OCI-LY3 (cell line): ENCODE measurements around the gene GUK1.
A peak's percentile ranks its signal among the peaks of the same experiment; 100 is the strongest.
"Not testable (repeated sequence)": the region's sequence is repeated elsewhere in the genome, so short reads cannot be mapped to it uniquely, and the experiment has no call there.

Experiments
- H2AFZ ChIP-seq: fragments of 200-600, 300-600 bp; shearing (Covaris generic); 2 replicates; pipeline ENCODE4 v1.6.0; 2014; ENCODE audit warnings: antibody characterized with exemption, low read depth, low read length
- H3K27ac ChIP-seq: fragments of 200-600, 300-600 bp; sonication (generic); 2 replicates; pipeline ENCODE4 v1.5.1; 2014; ENCODE audit warnings: mild to moderate bottlenecking, low read length, moderate library complexity, mixed read lengths
- H3K27me3 ChIP-seq: fragments of 200-600, 300-600 bp; sonication (generic); 2 replicates; pipeline ENCODE4 v1.6.1; 2014; ENCODE audit warnings: low read depth, low read length, mixed read lengths
- H3K36me3 ChIP-seq: fragments of 200-600, 300-600 bp; sonication (generic); replicated peaks from 2 replicates; pipeline ENCODE3; 2014; ENCODE audit warnings: low read depth, low read length, mixed read lengths
- H3K4me1 ChIP-seq: fragments of 300-600, 200-600 bp; sonication (generic); 2 replicates; pipeline ENCODE4 v1.6.1; 2014; ENCODE audit warnings: low read length, mixed read lengths
- H3K4me2 ChIP-seq: fragments of 200-600, 300-600 bp; sonication (generic); 2 replicates; pipeline ENCODE4 v1.6.1; 2014; ENCODE audit warnings: low read length, mixed read lengths
- H3K4me3 ChIP-seq: fragments of 300-600, 200-600 bp; sonication (generic); 2 replicates; pipeline ENCODE4 v1.5.1; 2014; ENCODE audit warnings: antibody characterized with exemption, mild to moderate bottlenecking, low read length, moderate library complexity
- H3K79me2 ChIP-seq: fragments of 300-600, 200-600 bp; shearing (Covaris generic); 2 replicates; pipeline ENCODE4 v1.6.1; 2014; ENCODE audit warnings: mild to moderate bottlenecking, low read length, mixed read lengths
- H3K9ac ChIP-seq: fragments of 300-600, 200-600 bp; shearing (Covaris generic); 2 replicates; pipeline ENCODE4 v1.6.0; 2014; ENCODE audit warnings: mild to moderate bottlenecking, low read length, moderate library complexity
- H3K9me3 ChIP-seq: fragments of 200-600, 300-600 bp; shearing (Covaris generic); 2 replicates; pipeline ENCODE4 v1.6.1; 2014; ENCODE audit warnings: low read length, mixed read lengths; ENCODE audit not compliant: insufficient read depth
- H4K20me1 ChIP-seq: fragments of 200-600, 300-600 bp; sonication (generic); 2 replicates; pipeline ENCODE4 v1.6.1; 2016; ENCODE audit warnings: low read length, mixed read lengths; ENCODE audit not compliant: insufficient read depth
- EZH2phosphoT487 ChIP-seq: fragments of 200-600 bp; shearing (Covaris generic); IDR thresholded peaks from 2 replicates; pipeline ENCODE4 v1.6.1; 2018; ENCODE audit warnings: antibody characterized with exemption, mixed run types, low read depth
- TF ChIP-seq, protein P1 (sequence below): fragments of 200-600, 300-600 bp; sonication (generic); IDR thresholded peaks from 2 replicates; pipeline ENCODE4 v1.5.1; 2014; ENCODE audit warnings: antibody characterized with exemption, low read length, low read depth

Gene GUK1

DNA sequence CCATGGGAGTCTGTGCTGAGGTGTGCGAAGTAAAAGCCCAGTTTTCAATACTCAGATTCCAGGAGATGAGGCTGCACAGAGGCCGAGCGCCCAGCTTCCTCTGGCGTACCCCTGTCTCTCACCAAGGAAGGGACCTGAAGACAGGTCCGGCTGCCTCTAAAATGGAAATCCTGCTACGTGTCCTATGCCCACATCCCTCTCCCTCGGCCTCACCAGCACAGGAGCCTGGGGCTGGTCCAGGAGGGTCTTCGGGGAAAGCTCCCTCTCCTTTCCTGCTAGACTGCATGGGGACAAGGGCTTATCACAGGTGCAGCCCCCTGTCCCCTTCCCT lies 31.4 kb upstream of the GUK1 start:
- Histone ChIP-seq H3K4me2 (peak overlapping the region; percentile 97), H3K36me3 (peaks cover 23% of the 10 kb centered on the region), H3K9ac (peak overlapping the region; percentile 94), H3K27ac (peak overlapping the region; percentile 37; the same call in 1 of the 2 replicates), H2AFZ (peak overlapping the region; percentile 62; the same call in 1 of the 2 replicates), H3K4me3 (peak overlapping the region; percentile 96), H3K27me3 (no peaks in the 10 kb centered on the region), H3K79me2 (peaks cover 31% of the 10 kb centered on the region), H4K20me1 (no peaks in the 10 kb centered on the region), H3K4me1 (peaks cover 23% of the 10 kb centered on the region), H3K9me3 (no peaks in the 10 kb centered on the region)
- TF ChIP-seq EZH2phosphoT487, result no peak
- TF ChIP-seq, protein P1, sequence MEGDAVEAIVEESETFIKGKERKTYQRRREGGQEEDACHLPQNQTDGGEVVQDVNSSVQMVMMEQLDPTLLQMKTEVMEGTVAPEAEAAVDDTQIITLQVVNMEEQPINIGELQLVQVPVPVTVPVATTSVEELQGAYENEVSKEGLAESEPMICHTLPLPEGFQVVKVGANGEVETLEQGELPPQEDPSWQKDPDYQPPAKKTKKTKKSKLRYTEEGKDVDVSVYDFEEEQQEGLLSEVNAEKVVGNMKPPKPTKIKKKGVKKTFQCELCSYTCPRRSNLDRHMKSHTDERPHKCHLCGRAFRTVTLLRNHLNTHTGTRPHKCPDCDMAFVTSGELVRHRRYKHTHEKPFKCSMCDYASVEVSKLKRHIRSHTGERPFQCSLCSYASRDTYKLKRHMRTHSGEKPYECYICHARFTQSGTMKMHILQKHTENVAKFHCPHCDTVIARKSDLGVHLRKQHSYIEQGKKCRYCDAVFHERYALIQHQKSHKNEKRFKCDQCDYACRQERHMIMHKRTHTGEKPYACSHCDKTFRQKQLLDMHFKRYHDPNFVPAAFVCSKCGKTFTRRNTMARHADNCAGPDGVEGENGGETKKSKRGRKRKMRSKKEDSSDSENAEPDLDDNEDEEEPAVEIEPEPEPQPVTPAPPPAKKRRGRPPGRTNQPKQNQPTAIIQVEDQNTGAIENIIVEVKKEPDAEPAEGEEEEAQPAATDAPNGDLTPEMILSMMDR, result no peak

DNA sequence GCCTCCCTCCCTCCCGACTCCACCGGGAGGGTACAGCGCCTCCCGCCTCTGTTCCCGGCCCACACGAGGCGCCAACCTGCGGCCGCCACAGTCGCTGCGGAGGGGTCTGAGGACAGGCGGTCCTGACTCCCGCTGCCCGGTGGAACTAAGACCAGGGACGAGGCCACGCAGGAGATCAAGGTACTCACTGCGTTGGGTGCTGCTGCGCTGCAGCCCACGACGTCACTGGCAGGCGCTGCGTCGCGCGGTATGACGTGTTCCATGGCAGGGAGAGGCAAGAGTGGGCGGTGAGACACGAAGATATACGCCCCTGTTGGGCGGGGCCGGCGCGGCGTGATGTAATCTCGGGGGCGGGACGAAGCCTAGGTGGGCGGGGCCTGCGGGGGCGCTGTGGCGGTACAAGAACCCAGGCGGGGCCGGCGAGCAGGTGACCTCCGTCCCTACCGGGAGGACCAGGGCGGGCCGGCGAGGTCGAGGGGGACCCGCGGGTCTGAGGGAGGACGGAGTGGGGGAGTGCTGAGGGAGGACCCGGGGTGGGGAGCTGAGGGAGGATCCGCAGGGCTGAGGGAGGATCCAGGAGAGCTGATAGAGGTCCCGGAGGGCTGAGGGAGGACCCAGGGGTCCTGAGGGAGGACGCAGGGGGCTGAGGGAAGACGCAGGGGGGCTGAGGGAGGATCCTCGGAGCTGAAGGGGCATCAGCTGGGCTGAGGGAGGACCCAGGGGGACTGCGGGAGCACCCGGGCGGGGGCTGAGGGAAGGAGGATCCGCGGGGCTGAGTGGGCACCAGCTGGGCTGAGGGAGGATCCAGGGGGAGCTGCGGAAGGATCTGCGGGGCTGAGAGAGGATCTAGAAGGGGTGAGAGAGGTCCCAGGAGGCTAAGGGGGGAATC lies 30.8 kb upstream of the GUK1 start, which contains the start of gene MRPL55:
TSS of gene MRPL55 (minus strand) at position 227 of the 889 bp plus-strand sequence. CDS start 1,039 bp downstream, outside the sequence.
- peak within 1 kb of the TSS; percentile 82 for H2AFZ ChIP-seq
- H3K36me3 ChIP-seq, result peaks cover 18% of the 10 kb centered on the region
- H3K27ac ChIP-seq, result peak within 1 kb of the TSS; percentile 37
- peak within 1 kb of the TSS; percentile 97 for H3K4me2 ChIP-seq
- TF ChIP-seq EZH2phosphoT487, result no peak
- TF ChIP-seq, protein P1, result no peak
- peak within 1 kb of the TSS; percentile 96 for H3K4me3 ChIP-seq
- no peaks in the 10 kb centered on the region for H3K9me3 ChIP-seq
- H3K4me1 ChIP-seq, result peaks cover 17% of the 10 kb centered on the region
- H3K79me2 ChIP-seq, result peaks cover 27% of the 10 kb centered on the region
- peak within 1 kb of the TSS; percentile 94 for H3K9ac ChIP-seq
- no peaks in the 10 kb centered on the region for H3K27me3 ChIP-seq
- H4K20me1 ChIP-seq, result no peaks in the 10 kb centered on the region

DNA sequence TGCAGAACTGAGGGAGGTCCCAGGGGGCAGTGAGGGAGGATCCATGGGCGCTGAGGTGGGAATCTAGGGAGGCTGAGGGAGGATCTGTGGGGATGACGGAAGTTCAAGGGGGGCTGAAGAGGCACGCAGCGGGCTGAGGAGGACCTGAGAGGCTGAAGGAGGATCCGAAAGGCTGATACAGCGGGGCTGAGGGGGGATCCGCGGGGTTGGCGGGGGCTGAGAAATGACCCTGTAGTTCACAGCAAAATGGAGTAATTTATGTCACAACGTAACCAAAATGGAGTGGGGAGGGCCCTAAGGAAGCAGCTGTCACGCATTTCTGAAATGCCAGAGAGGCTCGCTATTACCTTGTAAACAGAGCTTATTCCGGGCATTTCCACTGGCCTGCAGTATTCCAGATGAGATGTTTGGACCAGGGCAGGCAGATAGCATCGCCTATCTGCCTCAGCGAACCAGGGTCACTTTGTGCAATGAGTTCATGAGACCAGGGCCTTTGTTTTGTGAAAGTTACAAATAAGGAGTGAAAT lies 30.1 kb upstream of the GUK1 start:
- H2AFZ ChIP-seq, result peak overlapping the region; percentile 82
- no peak for TF ChIP-seq EZH2phosphoT487
- TF ChIP-seq, protein P1, result no peak
- peaks cover 14% of the 10 kb centered on the region for H3K4me1 ChIP-seq
- peak overlapping the region; percentile 96 for H3K4me2 ChIP-seq
- H3K9me3 ChIP-seq, result no peaks in the 10 kb centered on the region
- no peaks in the 10 kb centered on the region for H3K27me3 ChIP-seq
- H3K79me2 ChIP-seq, result peaks cover 27% of the 10 kb centered on the region
- H3K27ac ChIP-seq, result peak overlapping the region; percentile 34
- no peaks in the 10 kb centered on the region for H4K20me1 ChIP-seq
- peak overlapping the region; percentile 96 for H3K4me3 ChIP-seq
- H3K9ac ChIP-seq, result peak overlapping the region; percentile 93
- H3K36me3 ChIP-seq, result peaks cover 15% of the 10 kb centered on the region

DNA sequence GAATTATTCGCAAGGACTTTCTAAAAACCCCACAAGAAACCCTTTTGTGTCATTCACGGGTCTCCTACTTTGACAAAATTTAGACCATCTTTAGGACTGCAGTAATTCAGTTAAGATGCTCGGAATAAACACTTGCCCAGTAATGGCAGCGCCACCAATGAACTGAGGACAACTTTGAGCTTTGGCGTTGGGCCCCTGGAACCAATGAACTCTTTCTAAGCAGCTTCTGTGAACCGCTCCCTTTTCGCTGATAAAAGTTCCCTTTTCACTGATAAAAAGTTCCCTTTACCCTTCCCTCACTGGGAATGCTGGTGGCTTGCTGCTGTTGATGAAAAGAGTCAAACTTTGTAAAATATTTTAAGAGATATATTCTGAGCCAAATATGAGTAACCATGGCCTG lies 29.5 kb upstream of the GUK1 start:
- H4K20me1 ChIP-seq, result no peaks in the 10 kb centered on the region
- H3K27me3 ChIP-seq, result no peaks in the 10 kb centered on the region
- H3K36me3 ChIP-seq, result peaks cover 15% of the 10 kb centered on the region
- H3K79me2 ChIP-seq, result peaks cover 27% of the 10 kb centered on the region
- H2AFZ ChIP-seq, result no peak overlapping the region
- H3K4me3 ChIP-seq, result peak overlapping the region; percentile 96
- peak overlapping the region; percentile 93; the same call in 1 of the 2 replicates for H3K9ac ChIP-seq
- H3K4me2 ChIP-seq, result peak overlapping the region; percentile 96
- no peaks in the 10 kb centered on the region for H3K9me3 ChIP-seq
- H3K4me1 ChIP-seq, result peaks cover 14% of the 10 kb centered on the region
- H3K27ac ChIP-seq, result no peak overlapping the region
- TF ChIP-seq EZH2phosphoT487, result no peak
- TF ChIP-seq, protein P1, result no peak

DNA sequence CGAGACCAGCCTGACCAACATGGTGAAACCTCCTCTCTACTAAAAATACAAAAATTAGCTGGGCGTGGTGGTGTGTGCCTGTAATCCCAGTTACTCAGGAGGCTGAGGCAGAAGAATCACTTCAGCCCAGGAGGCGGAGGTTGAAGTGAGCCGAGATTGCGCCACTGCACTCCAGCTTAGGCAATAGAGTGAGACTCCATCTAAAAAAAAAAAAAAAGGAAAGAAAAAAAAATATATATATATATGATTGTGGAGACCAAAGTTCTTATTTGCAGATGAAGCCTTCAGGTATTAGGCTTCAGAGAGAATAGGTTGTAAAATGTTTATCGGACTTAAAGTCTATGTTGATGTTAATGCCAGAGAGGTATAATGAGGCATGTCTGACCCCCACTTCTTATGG lies 28.8 kb upstream of the GUK1 start:
- peaks cover 10% of the 10 kb centered on the region for H3K36me3 ChIP-seq
- peaks cover 14% of the 10 kb centered on the region for H3K4me1 ChIP-seq
- H3K79me2 ChIP-seq, result peaks cover 27% of the 10 kb centered on the region
- H3K9ac ChIP-seq, H4K20me1 ChIP-seq, H2AFZ ChIP-seq, H3K4me3 ChIP-seq, H3K27ac ChIP-seq, H3K4me2 ChIP-seq, H3K27me3 ChIP-seq, H3K9me3 ChIP-seq: not testable (repeated sequence)
